ENCODE results near the gene PEMT. TPM values are rescaled to one million over a fixed set of nuclear protein-coding genes. Genes with fewer than 3 reads are reported as not detected.

The PEMT gene
- total and polyA plus RNA-seq, 10 donors, result 8.9 to 21.3 (median 14.8) TPM

- Histone ChIP-seq H3K4me1 (peaks cover 8 to 54% (median 30%) of the 10 kb centered on the region in 6 donors), H3K36me3 (peaks cover 0 to 81% (median 13%) of the 10 kb centered on the region in 6 donors), H3K27ac (peak overlapping the region in 2 of 8 donors; percentile 14 to 35), H3K9me3 (no peaks in the 10 kb centered on the region), H3K27me3 (replicated peaks in 1 of 7) (no peaks in the 10 kb centered on the region), H3K4me3 (no peak overlapping the region)
- TF ChIP-seq CTCF (IDR thresholded peaks at IDR 0.05 in 8 of 11, conservative IDR thresholded peaks at IDR 0.05 in 3 of 11) (no peak), POLR2A (IDR thresholded peaks at IDR 0.05) (no peak), POLR2AphosphoS5 (IDR thresholded peaks at IDR 0.05) (no peak)
- intact Hi-C loops (cut with DNase I; ENCODE audit: low total_unique reads), result no loop called here
- WGBS, 5 donors, result 64 to 92% (median 75%) methylated on average over 6 of the region's 6 CpGs
- peak; percentile 29 for DNase-seq
These were observed 106.1 kb downstream of the PEMT start for GRCh38 chr17:17485420-17485819.

GRCh38 chr17:17484451-17484899, 107.0 kb downstream of the PEMT start:
- TF ChIP-seq POLR2A (IDR thresholded peaks at IDR 0.05) (no peak), POLR2AphosphoS5 (IDR thresholded peaks at IDR 0.05) (peak in 1 of 3 donors; percentile 18), CTCF (IDR thresholded peaks at IDR 0.05 in 8 of 11, conservative IDR thresholded peaks at IDR 0.05 in 3 of 11) (no peak)
- H3K4me1 ChIP-seq, result peaks cover 8 to 64% (median 35%) of the 10 kb centered on the region in 6 donors

GRCh38 chr17:17481860-17482259, 109.6 kb downstream of the PEMT start:
- Histone ChIP-seq H3K27me3 (replicated peaks in 1 of 7) (no peaks in the 10 kb centered on the region), H3K4me3 (no peak overlapping the region), H3K9me3 (no peaks in the 10 kb centered on the region), H3K27ac (no peak overlapping the region), H3K36me3 (peaks cover 0 to 56% (median 3%) of the 10 kb centered on the region in 6 donors), H3K4me1 (peaks cover 21 to 90% (median 60%) of the 10 kb centered on the region in 6 donors)
- intact Hi-C loops (cut with DNase I; ENCODE audit: low total_unique reads), result no loop called here
- WGBS, 5 donors, result 78 to 85% (median 82%) methylated on average over 5 of the region's 5 CpGs
- DNase-seq, result no peak
- TF ChIP-seq POLR2AphosphoS5 (IDR thresholded peaks at IDR 0.05) (no peak), POLR2A (IDR thresholded peaks at IDR 0.05) (no peak), CTCF (IDR thresholded peaks at IDR 0.05 in 8 of 11, conservative IDR thresholded peaks at IDR 0.05 in 3 of 11) (no peak)

More at GRCh38 chr17:17484451-17484899, 107.0 kb downstream of the PEMT start:
- no peak overlapping the region for H3K4me3 ChIP-seq
- no peaks in the 10 kb centered on the region for H3K27me3 ChIP-seq (replicated peaks in 1 of 7)
- H3K9me3 ChIP-seq, result no peaks in the 10 kb centered on the region
- peak overlapping the region in 4 of 8 donors; percentile 25 to 41 (median 38) for H3K27ac ChIP-seq
- H3K36me3 ChIP-seq, result peaks cover 0 to 81% (median 13%) of the 10 kb centered on the region in 6 donors
- DNase-seq, result peak; percentile 47
- 26 to 44% (median 33%) methylated on average over 11 to 12 of the region's 12 CpGs for WGBS, 5 donors
- intact Hi-C loops (cut with DNase I; ENCODE audit: low total_unique reads), result no loop called here

- peaks cover 25 to 97% (median 64%) of the 10 kb centered on the region in 6 donors for H3K4me1 ChIP-seq
- peaks cover 0 to 44% (median 0%) of the 10 kb centered on the region in 6 donors for H3K36me3 ChIP-seq
- H3K4me3 ChIP-seq, result no peak overlapping the region
- WGBS, 5 donors, result 54 to 74% (median 68%) methylated on average over 6 of the region's 6 CpGs
- H3K9me3 ChIP-seq, result no peaks in the 10 kb centered on the region
- no peak for DNase-seq
- TF ChIP-seq CTCF (IDR thresholded peaks at IDR 0.05 in 8 of 11, conservative IDR thresholded peaks at IDR 0.05 in 3 of 11) (no peak), POLR2AphosphoS5 (IDR thresholded peaks at IDR 0.05) (no peak), POLR2A (IDR thresholded peaks at IDR 0.05) (no peak)
- no peak overlapping the region for H3K27ac ChIP-seq
- intact Hi-C loops (cut with DNase I; ENCODE audit: low total_unique reads), result no loop called here
- H3K27me3 ChIP-seq (replicated peaks in 1 of 7), result no peaks in the 10 kb centered on the region
These were observed 110.8 kb downstream of the PEMT start for GRCh38 chr17:17480593-17481148.
